ENCODE measurements around the gene DISC1.

The DISC1 gene

DNA sequence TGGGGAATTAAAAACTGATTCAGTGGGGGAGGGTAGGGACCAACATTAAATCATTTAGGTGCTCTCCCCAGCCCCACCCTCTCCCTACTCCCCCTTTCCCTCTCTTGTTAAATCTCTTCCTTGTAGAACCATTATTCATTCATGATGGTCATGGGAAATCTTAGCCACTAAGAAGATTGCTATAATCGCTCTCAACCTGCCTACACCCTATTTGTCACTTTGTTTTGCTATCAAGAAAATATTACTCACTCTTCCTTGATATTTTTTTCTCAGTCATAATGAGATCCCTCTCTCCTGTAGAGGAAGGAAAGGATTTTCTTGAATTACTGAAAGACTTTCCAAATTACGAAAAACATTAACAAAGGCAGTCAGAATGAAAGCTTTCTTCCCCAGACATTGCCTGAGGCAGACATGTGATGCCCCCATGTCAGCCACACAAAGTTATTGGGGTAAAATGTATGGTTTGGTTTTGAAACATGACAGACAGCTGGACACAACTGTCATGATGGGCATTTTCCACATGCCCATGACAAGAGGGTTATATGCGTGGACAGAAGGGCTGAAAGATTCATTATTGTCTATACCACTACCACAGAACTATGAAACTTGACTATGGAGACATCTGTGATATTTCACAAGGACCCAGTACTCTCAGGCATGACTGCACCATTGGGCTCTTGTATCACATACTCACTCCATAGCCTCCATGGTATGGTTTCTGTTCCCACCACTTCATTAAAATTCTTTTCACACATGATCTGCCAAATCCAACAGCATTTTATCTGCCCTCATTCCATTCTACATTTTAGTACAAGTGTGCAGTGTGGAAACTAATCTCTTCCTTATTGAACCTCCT is 420.1 kb downstream of the DISC1 start:
- DNase-seq (ENCODE audit: low read depth) = no peak

DNA sequence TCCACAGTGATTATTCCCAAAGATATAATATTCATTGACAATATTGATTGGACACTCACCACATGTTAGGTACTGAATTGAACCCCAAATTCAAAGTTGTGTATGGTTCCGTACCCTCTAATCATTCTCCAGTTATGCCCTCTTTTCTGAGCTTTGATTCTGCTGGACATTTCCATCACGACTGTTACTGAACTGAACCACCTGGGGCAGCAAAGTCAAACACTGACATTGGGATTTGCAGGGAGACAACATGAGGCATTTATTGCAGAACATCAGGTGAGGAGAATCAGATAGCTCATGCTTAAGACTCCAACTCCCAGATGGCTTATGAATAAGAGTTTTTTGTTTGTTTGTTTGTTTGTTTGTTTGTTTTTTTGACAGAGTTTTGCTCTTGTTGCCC is 420.9 kb downstream of the DISC1 start:
- DNase-seq (ENCODE audit: low read depth) = no peak

DNA sequence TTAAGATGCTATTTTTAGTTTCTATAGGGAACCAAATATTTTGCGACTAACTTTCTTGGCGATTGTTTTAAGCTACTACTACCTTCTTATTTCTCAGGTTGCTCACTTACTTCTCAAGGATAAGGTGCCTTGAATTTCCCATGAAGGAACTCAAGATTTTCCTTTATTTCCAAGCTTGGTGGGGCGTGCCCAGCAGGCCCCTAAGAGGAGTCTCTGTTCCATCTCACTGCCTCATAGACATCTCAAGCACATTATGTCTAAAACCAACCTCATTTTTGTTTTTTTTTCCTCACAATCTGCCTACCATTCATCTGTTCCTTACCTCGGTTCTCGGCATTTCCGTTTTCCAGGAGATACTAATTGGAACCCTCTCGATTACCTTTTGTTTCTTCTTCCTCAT is 421.9 kb downstream of the DISC1 start:
- DNase-seq (ENCODE audit: low read depth) = no peak

DNA sequence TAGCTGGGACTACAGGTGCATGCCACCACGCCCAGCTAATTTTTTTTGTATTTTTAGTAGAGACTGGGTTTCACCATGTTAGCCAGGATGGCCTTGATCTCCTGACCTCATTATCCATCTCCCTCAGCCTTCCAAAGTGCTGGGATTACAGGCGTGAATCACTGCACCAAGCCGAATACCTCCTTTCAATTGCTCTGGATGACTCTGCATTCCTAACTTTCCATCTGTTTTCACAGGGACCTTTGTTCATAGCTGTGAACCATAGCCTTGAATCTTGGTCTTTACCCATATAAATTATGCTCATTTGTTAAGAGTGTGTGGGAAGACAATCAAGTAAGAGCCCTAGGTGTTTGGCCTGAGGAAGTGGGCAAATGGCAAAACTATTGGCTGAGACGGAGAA is 422.7 kb downstream of the DISC1 start:
- no peak for DNase-seq (ENCODE audit: low read depth)

DNA sequence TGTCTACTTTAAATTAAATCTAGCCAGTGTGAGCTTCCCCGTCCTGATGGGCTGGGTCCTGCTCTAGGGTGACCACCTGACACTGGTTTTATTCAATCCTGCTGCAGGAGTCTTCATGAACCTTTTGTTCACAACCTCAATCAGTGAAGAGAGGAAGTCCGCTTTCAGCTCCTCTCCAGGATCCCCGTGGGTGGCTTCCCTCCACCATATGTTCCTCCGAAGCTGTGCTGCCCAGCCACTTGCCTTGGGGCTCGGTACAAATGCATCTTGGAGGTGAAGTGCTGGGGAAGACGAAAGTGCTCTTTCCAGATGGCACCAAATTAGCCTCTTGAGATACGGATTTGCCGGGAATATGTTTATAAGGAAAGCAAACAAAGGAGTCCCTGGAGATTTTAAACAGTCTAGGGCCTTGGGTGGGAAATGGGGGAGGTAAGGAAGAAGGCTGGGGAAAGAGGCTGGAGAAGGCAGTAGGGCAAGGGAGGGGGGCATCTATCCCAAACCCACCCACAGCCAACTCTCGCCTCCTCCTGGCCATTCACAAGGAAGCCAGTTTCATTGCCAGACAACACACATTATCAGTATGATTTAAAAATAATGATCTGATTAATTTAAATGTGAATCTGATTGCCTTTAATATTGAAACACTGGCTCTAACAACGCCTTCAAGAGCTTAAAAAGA is 430.8 kb downstream of the DISC1 start:
- DNase-seq (ENCODE audit: low read depth) = no peak

DNA sequence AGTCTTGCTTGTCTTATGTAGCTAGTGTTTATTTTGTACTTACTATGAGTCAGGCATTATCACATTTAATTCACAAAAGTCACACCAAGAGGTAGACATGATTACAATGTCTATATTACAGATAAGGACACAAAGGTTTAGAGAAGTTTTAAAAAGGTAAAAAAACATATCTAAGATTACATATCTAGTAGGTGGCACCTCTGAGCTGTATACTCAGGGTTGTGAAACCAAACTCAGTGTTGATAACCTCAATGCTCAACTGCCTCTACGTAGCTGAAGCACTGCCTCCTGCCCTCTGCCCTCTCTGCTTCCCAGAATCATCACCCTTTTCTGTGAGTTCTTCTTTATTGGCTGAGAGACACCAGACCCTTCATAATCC is 431.3 kb downstream of the DISC1 start:
- no peak for DNase-seq (ENCODE audit: low read depth)

DNA sequence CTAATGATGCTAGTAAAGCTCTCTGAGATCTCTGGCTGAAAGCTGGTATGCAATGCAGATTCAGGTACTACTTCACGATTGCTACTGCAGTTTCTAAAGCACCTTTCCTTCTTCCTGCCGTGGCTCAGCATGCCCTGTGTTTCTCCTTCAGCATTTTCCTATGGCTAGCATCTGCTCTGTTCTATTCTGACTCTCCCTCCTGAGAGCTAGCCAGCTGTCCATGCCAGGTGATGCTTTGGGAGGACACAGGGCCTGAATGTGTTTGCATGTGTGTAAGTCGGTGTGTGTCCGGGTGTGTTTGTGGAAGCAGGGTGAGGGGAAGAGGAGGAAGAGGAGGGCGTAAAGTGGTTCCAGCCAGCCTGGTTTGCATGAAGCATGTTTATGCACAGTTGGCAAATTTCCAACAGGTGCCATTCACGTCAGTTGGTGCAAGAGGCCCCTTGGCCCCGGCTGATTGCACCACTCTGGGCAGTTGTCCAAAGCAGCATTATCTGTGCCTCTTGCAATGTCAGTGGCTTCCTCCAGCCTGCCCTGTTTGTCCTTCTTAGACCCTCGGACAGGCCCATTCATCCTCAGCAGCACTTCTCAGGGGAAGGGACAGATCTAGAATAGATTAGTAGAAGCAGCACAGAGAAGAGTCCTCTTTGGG is 433.3 kb downstream of the DISC1 start:
- DNase-seq (ENCODE audit: low read depth) = no peak

DNA sequence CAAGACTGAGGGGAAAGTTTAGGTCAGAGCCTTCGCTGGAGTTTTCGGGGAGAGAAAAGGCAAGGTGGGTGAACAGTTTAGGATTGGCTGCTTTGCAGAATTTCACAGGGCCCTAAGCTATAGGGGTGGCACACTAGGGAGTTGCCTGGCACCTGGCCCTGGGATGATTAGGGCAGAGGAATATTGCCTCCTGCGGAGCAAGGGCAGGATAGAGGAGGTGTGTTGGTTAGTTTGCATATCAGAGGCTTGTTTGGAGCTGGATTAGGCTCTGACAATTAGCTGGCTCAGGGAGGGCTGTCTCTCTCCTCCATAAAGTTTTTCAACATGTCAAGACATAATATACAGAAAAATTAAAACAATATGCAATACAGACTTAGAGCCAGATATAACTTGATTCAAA is 436.4 kb downstream of the DISC1 start:
- no peak for DNase-seq (ENCODE audit: low read depth)

DNA sequence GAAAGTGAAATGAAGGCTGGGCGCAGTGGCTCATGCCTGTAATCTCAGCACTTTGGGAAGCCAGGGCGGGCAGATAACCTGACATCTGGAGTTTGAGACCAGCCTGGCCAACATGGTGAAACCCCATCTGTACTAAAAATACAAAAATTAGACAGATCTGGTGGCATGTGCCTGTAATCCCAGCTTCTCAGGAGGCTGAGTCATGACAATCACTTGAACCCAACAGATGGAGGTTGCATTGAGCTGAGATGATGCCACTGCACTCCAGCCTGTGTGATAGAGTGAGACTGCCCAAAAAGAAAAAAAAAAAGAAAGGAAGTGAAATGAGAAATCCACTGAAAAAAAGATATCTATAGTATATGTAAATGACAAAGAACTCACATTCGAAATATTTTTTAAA is 439.9 kb downstream of the DISC1 start:
- no peak for DNase-seq (ENCODE audit: low read depth)

DNA sequence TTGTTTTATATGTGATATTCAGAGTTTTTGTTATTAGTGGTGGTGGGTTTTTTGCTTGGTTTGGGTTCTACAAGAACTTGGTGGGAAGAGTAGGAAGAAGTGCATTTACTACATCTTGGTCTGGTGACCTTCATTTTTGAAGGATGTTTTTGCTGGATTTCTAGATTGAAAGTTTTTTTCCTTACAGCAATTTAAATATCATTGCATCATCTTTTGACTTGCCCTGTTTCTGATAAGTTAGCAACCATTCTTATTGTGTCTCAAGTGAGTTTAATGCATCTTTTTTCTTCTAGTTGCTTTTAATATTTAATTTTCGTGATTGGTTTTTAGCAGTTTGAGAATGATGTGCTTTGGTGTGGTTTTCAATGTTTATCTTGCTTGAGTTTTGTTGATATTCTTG is 447.7 kb downstream of the DISC1 start:
- DNase-seq (ENCODE audit: low read depth) = no peak

DNA sequence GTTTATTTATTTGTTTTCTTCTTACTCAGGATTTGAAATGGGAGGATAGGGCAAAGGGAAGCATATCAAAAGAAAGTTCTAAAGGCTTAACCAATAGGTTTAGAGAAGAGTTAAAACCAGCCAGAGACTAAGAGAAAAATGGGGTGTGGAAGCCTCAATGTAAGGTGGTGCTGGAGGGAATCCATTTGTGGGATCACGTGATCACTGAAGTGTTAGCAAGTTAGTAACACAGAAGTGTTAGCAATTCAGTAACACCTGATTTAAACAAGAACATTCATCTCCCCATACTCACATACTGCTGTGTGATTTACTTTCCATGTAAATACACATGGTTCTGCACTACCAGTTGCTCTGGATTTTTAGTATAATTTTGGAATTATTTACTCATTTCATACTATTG is 451.2 kb downstream of the DISC1 start:
- no peak for DNase-seq (ENCODE audit: low read depth)

DNA sequence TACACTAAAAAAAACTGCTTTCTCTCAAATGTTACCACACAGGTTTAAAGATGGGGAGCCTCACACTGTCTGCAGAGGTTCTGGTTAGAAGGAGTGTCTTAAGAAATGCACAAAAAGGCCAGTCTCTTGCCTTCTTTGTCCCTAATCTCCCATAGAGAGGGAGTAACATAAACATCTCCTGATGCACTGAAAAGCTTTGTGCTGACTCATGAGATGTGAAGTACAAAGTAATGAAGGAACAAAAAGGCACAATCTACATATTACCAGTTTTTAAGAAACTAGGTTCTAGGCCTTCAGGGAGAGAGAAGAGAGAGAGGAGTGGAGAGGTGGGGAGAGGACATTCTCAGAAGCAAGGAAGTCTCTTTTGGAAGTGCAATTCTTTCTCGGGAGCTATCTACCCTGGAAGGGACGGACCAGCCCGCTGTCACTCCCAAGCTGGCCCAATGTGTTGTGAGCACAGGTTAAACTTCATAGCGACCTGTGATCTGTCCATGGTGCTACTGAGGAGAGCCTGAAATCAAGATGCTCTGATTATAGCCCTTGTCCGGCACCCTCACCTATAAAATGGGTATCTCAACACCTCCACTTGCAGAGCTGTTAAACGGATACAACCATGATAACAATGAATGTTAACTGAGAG is 458.1 kb downstream of the DISC1 start:
- DNase-seq (ENCODE audit: low read depth) = no peak

DNA sequence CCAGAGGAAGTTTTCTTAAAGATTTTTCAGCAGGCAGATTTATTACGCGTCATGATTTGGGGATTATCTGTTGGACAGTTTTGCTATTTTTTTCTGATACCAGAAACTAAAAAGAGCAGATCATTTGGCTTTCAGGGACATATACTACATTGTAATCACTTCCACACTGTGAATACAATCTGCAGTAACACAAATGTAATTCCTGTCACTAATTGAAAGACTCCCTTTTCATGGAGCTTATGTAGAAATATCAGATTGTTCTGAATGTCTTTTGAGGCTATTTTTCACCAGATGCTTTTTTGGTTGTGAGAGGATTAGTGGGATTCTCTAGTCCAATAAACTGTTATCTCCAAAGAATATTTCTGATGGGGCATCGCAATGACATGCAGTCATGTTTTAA is 464.2 kb downstream of the DISC1 start:
- no peak for DNase-seq (ENCODE audit: low read depth)
